Ishikawa (cell line): Measurements from ENCODE around the gene SUGT1.

Experiments
- CEBPB ChIP-seq: IDR thresholded peaks from 2 replicates; pipeline ENCODE4 v1.6.1; 2012
- EP300 ChIP-seq: IDR thresholded peaks from 2 replicates; pipeline ENCODE4 v1.6.1; 2012; ENCODE audit warnings: borderline replicate concordance
- FOXM1 ChIP-seq: IDR thresholded peaks from 2 replicates; pipeline ENCODE4 v1.6.1; 2012; ENCODE audit warnings: low read depth, borderline replicate concordance
- MAX ChIP-seq: IDR thresholded peaks from 2 replicates; pipeline ENCODE4 v1.6.1; 2012
- RAD21 ChIP-seq: IDR thresholded peaks from 2 replicates; pipeline ENCODE4 v1.6.1; 2012; ENCODE audit warnings: low read depth
- TCF12 ChIP-seq: IDR thresholded peaks from 2 replicates; pipeline ENCODE4 v1.6.1; 2012; ENCODE audit warnings: low read depth
- TEAD4 ChIP-seq: IDR thresholded peaks from 2 replicates; pipeline ENCODE4 v1.6.1; 2012
- USF1 ChIP-seq: IDR thresholded peaks from 2 replicates; pipeline ENCODE4 v1.6.1; 2012
- YY1 ChIP-seq: IDR thresholded peaks from 2 replicates; pipeline ENCODE4 v1.6.1; 2012; ENCODE audit warnings: low read depth
- TF ChIP-seq, protein P1 (sequence below): IDR thresholded peaks from 2 replicates; pipeline ENCODE4 v1.6.1; 2012; ENCODE audit warnings: low read depth, mild to moderate bottlenecking

- TF ChIP-seq MAX (no peak), TEAD4 (no peak), EP300 (no peak), CEBPB (no peak), USF1 (no peak), FOXM1 (no peak), YY1 (no peak), TCF12 (no peak), RAD21 (peak; percentile 19; the same call in 1 of the 2 replicates)
- TF ChIP-seq, protein P1, sequence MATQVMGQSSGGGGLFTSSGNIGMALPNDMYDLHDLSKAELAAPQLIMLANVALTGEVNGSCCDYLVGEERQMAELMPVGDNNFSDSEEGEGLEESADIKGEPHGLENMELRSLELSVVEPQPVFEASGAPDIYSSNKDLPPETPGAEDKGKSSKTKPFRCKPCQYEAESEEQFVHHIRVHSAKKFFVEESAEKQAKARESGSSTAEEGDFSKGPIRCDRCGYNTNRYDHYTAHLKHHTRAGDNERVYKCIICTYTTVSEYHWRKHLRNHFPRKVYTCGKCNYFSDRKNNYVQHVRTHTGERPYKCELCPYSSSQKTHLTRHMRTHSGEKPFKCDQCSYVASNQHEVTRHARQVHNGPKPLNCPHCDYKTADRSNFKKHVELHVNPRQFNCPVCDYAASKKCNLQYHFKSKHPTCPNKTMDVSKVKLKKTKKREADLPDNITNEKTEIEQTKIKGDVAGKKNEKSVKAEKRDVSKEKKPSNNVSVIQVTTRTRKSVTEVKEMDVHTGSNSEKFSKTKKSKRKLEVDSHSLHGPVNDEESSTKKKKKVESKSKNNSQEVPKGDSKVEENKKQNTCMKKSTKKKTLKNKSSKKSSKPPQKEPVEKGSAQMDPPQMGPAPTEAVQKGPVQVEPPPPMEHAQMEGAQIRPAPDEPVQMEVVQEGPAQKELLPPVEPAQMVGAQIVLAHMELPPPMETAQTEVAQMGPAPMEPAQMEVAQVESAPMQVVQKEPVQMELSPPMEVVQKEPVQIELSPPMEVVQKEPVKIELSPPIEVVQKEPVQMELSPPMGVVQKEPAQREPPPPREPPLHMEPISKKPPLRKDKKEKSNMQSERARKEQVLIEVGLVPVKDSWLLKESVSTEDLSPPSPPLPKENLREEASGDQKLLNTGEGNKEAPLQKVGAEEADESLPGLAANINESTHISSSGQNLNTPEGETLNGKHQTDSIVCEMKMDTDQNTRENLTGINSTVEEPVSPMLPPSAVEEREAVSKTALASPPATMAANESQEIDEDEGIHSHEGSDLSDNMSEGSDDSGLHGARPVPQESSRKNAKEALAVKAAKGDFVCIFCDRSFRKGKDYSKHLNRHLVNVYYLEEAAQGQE: no peak
Measured at GRCh38 chr13:52743988-52744387, 91.4 kb downstream of the SUGT1 start.
